Coronary artery (tissue), 2 donors: ENCODE measurements around the gene TMEM135.

ENCODE experiments used
- DNase-seq: peaks from one replicate; pipeline ENCODE4 v3.0.0-alpha.2; 2017; ENCODE audit warnings: low spot score
- H3K27ac ChIP-seq, 2 donors: fragments of 200-600 bp; sonication (generic); one replicate each; pipeline ENCODE4 v1.5.1; 2016 to 2019
- H3K4me3 ChIP-seq: fragments of 200-600 bp; sonication (generic); 2 replicates; pipeline ENCODE4 v1.5.1; 2016; ENCODE audit warnings: mild to moderate bottlenecking, moderate library complexity
- CTCF ChIP-seq: fragments of 200-600 bp; sonication (generic); IDR thresholded peaks from one replicate; pipeline ENCODE4 v1.5.1; 2019; ENCODE audit warnings: antibody characterized with exemption

Gene TMEM135

GRCh38 chr11:87353771-87354345 is 316.1 kb downstream of the TMEM135 start:
- peak overlapping the region in 1 of 2 donors; percentile 20 for H3K27ac ChIP-seq

GRCh38 chr11:87355596-87355995 is 317.9 kb downstream of the TMEM135 start:
- DNase-seq: no peak
- TF ChIP-seq CTCF: no peak
- Histone ChIP-seq H3K27ac (no peak overlapping the region), H3K4me3 (no peak overlapping the region)

More at GRCh38 chr11:87353771-87354345, 316.1 kb downstream of the TMEM135 start:
- no peak overlapping the region for H3K4me3 ChIP-seq
- DNase-seq: no peak
- no peak for TF ChIP-seq CTCF

GRCh38 chr11:87356428-87356827 is 318.7 kb downstream of the TMEM135 start:
- no peak for DNase-seq
- no peak for TF ChIP-seq CTCF
- Histone ChIP-seq H3K27ac (no peak overlapping the region), H3K4me3 (no peak overlapping the region)

GRCh38 chr11:87358461-87358860 is 320.7 kb downstream of the TMEM135 start:
- Histone ChIP-seq H3K4me3 (no peak overlapping the region), H3K27ac (no peak overlapping the region)
- no peak for DNase-seq
- TF ChIP-seq CTCF: no peak

- Histone ChIP-seq H3K4me3 (no peak overlapping the region), H3K27ac (no peak overlapping the region)
- TF ChIP-seq CTCF: no peak
- no peak for DNase-seq
Observed at GRCh38 chr11:87359401-87359800, 321.7 kb downstream of the TMEM135 start.

- Histone ChIP-seq H3K4me3 (no peak overlapping the region), H3K27ac (no peak overlapping the region)
- no peak for DNase-seq
- TF ChIP-seq CTCF: no peak
Observed at GRCh38 chr11:87361891-87362290, 324.2 kb downstream of the TMEM135 start.

- TF ChIP-seq CTCF: no peak
Observed at GRCh38 chr11:87366346-87366745, 328.6 kb downstream of the TMEM135 start.

More at GRCh38 chr11:87366346-87366745, 328.6 kb downstream of the TMEM135 start:
- no peak overlapping the region for H3K27ac ChIP-seq
- no peak for DNase-seq
- no peak overlapping the region for H3K4me3 ChIP-seq
